H54 (cell line): ENCODE results near the gene ANKRD11.
"Not testable (repeated sequence)": the region's sequence is repeated elsewhere in the genome, so short reads cannot be mapped to it uniquely, and the experiment has no call there.

Experiments used
- DNase-seq: peaks from one replicate; pipeline ENCODE4 v3.0.0; 2011; ENCODE audit warnings: low spot score, mixed read lengths; ENCODE audit not compliant: insufficient read length
- FAIRE-seq: peaks from 3 replicates; lab custom pipeline; 2011; peaks lifted over from hg19 to GRCh38; lab: Jason Lieb, UNC
- POLR2A ChIP-seq: IDR thresholded peaks from 2 replicates; pipeline ENCODE4 v1.6.1; 2011; ENCODE audit warnings: low read depth, mild to moderate bottlenecking, low read length

ANKRD11 gene

GRCh38 chr16:89444728-89445127, 45.6 kb downstream of the ANKRD11 start:
- TF ChIP-seq POLR2A: no peak
- no peak for DNase-seq
- FAIRE-seq: no peak

GRCh38 chr16:89444151-89444723, 46.1 kb downstream of the ANKRD11 start:
- no peak for TF ChIP-seq POLR2A
- no peak for FAIRE-seq
- DNase-seq: no peak

- DNase-seq (no peak), FAIRE-seq (no peak)
- TF ChIP-seq POLR2A: no peak
Observed at GRCh38 chr16:89443727-89444084, 46.7 kb downstream of the ANKRD11 start.

- DNase-seq (no peak), FAIRE-seq (no peak)
- TF ChIP-seq POLR2A: no peak
Observed at GRCh38 chr16:89442990-89443726, 47.2 kb downstream of the ANKRD11 start.

- FAIRE-seq: no peak
- TF ChIP-seq POLR2A: no peak
- no peak for DNase-seq
Observed at GRCh38 chr16:89442588-89442987, 47.8 kb downstream of the ANKRD11 start.

- DNase-seq (no peak), FAIRE-seq (no peak)
- no peak for TF ChIP-seq POLR2A
Observed at GRCh38 chr16:89439659-89440058, 50.7 kb downstream of the ANKRD11 start.

- no peak for FAIRE-seq
Observed at GRCh38 chr16:89437991-89438390, 52.4 kb downstream of the ANKRD11 start.

GRCh38 chr16:89437251-89437987, 52.9 kb downstream of the ANKRD11 start:
- no peak for DNase-seq
- FAIRE-seq: no peak
- no peak for TF ChIP-seq POLR2A

More at GRCh38 chr16:89437991-89438390, 52.4 kb downstream of the ANKRD11 start:
- DNase-seq: no peak
- TF ChIP-seq POLR2A: no peak

- TF ChIP-seq POLR2A: no peak
Observed at GRCh38 chr16:89436366-89436765, 54.0 kb downstream of the ANKRD11 start.

GRCh38 chr16:89435059-89435458, 55.3 kb downstream of the ANKRD11 start:
- not testable (repeated sequence) for FAIRE-seq, DNase-seq

More at GRCh38 chr16:89436366-89436765, 54.0 kb downstream of the ANKRD11 start:
- DNase-seq (no peak), FAIRE-seq (no peak)

GRCh38 chr16:89434490-89434889, 55.9 kb downstream of the ANKRD11 start:
- FAIRE-seq (no peak), DNase-seq (no peak)
- no peak for TF ChIP-seq POLR2A

- not testable (repeated sequence) for DNase-seq, FAIRE-seq
Observed at GRCh38 chr16:89433363-89433984, 56.9 kb downstream of the ANKRD11 start.

- FAIRE-seq: no peak
- no peak for TF ChIP-seq POLR2A
- no peak for DNase-seq
Observed at GRCh38 chr16:89431630-89432029, 58.7 kb downstream of the ANKRD11 start.

- no peak for DNase-seq
Observed at GRCh38 chr16:89431158-89431584, 59.2 kb downstream of the ANKRD11 start.

More at GRCh38 chr16:89431158-89431584, 59.2 kb downstream of the ANKRD11 start:
- TF ChIP-seq POLR2A: no peak
- FAIRE-seq: no peak
